Stromal cell of bone marrow (primary cell): Measurements from ENCODE around the gene ADAD1.
"Not testable (repeated sequence)": the region's sequence is repeated elsewhere in the genome, so short reads cannot be mapped to it uniquely, and the experiment has no call there.

Experiments used
- DNase-seq: peaks from one replicate; pipeline ENCODE4 v3.0.0-alpha.2; 2012; ENCODE audit warnings: low read depth

Gene ADAD1

GRCh38 chr4:122378711-122379110, at the start of gene ADAD1:
TSS of gene ADAD1 (plus strand) at chr4:122379011. CDS start at chr4:122380070, 1,059 bp downstream.
- no peak for DNase-seq

GRCh38 chr4:122329876-122330565, 48.8 kb upstream of the ADAD1 start:
- peak; percentile 14 for DNase-seq

- DNase-seq, result no peak
These were observed 47.6 kb upstream of the ADAD1 start for GRCh38 chr4:122331195-122331594.

- no peak for DNase-seq
These were observed 44.0 kb upstream of the ADAD1 start for GRCh38 chr4:122334828-122335227.

GRCh38 chr4:122341886-122342285, 36.9 kb upstream of the ADAD1 start:
- peak; percentile 62 for DNase-seq

- peak; percentile 14 for DNase-seq
These were observed 32.8 kb upstream of the ADAD1 start for GRCh38 chr4:122346036-122346435.

GRCh38 chr4:122346503-122346902, 32.3 kb upstream of the ADAD1 start:
- no peak for DNase-seq

GRCh38 chr4:122356317-122356808, 22.4 kb upstream of the ADAD1 start:
- DNase-seq, result no peak

- no peak for DNase-seq
These were observed 18.1 kb upstream of the ADAD1 start for GRCh38 chr4:122360754-122361153.

- no peak for DNase-seq
These were observed 14.0 kb upstream of the ADAD1 start for GRCh38 chr4:122364700-122365404.

- DNase-seq, result not testable (repeated sequence)
These were observed 10.0 kb upstream of the ADAD1 start for GRCh38 chr4:122368786-122369185.

- DNase-seq, result no peak
These were observed 1.5 kb upstream of the ADAD1 start for GRCh38 chr4:122377352-122377751.

- DNase-seq, result no peak
These were observed 428 bp downstream of the ADAD1 start for GRCh38 chr4:122379239-122379638.

- DNase-seq, result no peak
These were observed 4.5 kb downstream of the ADAD1 start for GRCh38 chr4:122383341-122383740.

- DNase-seq, result no peak
These were observed 5.4 kb downstream of the ADAD1 start for GRCh38 chr4:122384245-122384644.

- DNase-seq, result no peak
These were observed 14.5 kb downstream of the ADAD1 start for GRCh38 chr4:122393276-122393675.

GRCh38 chr4:122403861-122404260, 25.1 kb downstream of the ADAD1 start:
- no peak for DNase-seq

- no peak for DNase-seq
These were observed 33.7 kb downstream of the ADAD1 start for GRCh38 chr4:122412547-122412946.

GRCh38 chr4:122423246-122423645, 44.4 kb downstream of the ADAD1 start:
- DNase-seq, result peak; percentile 43

GRCh38 chr4:122431351-122431750, 52.5 kb downstream of the ADAD1 start:
- no peak for DNase-seq

GRCh38 chr4:122434285-122434684, 55.5 kb downstream of the ADAD1 start:
- no peak for DNase-seq

- peak; percentile 5 for DNase-seq
These were observed 72.0 kb downstream of the ADAD1 start for GRCh38 chr4:122450847-122451246.

- DNase-seq, result no peak
These were observed 74.7 kb downstream of the ADAD1 start for GRCh38 chr4:122453384-122453995.
